A549 (cell line): ENCODE measurements around the gene MTF1. TPM values are rescaled to one million over a fixed set of nuclear protein-coding genes. Genes with fewer than 3 reads are reported as not detected.
"Not testable (repeated sequence)": the region's sequence is repeated elsewhere in the genome, so short reads cannot be mapped to it uniquely, and the experiment has no call there.

Experiments used
- ATAC-seq, 2 experiments: fragments of 200-7000 bp in 1 of 2; fragments of >200 bp in 1 of 2; cut with Nextera tagmentation in 1 of 2; cut with Tn5 transposase in 1 of 2; 3 replicates each; pipeline versions ENCODE4 v1.8.0 to v1.9.1; 2018 to 2020; ENCODE audit warnings: mild to moderate bottlenecking in 1 of 2, moderate library complexity in 1 of 2
- CTCF ChIA-PET: fragments of 300-600 bp; sonication (Branson Sonifier 250); formaldehyde crosslinking; extraction: SDS; loops from one replicate; lab custom pipeline; 2021; ENCODE audit warnings: antibody characterized with exemption, inconsistent platforms; lab: Yijun Ruan, JAX
- POLR2A ChIA-PET: fragments of 350-600 bp; formaldehyde crosslinking; extraction: SDS; loops from one replicate; lab custom pipeline; 2021; ENCODE audit warnings: antibody characterized with exemption, inconsistent platforms; lab: Yijun Ruan, JAX
- DNase-seq, 2 experiments: peaks; one replicate each; pipeline versions ENCODE4 v3.0.0 to v3.0.0-alpha.2; 2011 to 2016; ENCODE audit warnings: low read depth in 1 of 2, low spot score in 1 of 2
- FAIRE-seq: peaks from 2 replicates; lab custom pipeline; 2011; peaks lifted over from hg19 to GRCh38; lab: Jason Lieb, UNC
- H3K27ac ChIP-seq, 2 experiments: fragments of >200 bp; sonication (Bioruptor Twin); formaldehyde crosslinking; 3 replicates each; pipeline ENCODE4 v1.5.1; 2016 to 2017
- H3K4me1 ChIP-seq: fragments of >200 bp; sonication (Bioruptor Twin); formaldehyde crosslinking; 3 replicates; pipeline ENCODE4 v1.6.1; 2016
- H3K4me2 ChIP-seq: fragments of >200 bp; sonication (Bioruptor Twin); formaldehyde crosslinking; 3 replicates; pipeline ENCODE4 v1.6.1; 2016
- H3K4me3 ChIP-seq: fragments of >200 bp; sonication (Bioruptor Twin); formaldehyde crosslinking; 3 replicates; pipeline ENCODE4 v1.5.1; 2016
- H3K9me3 ChIP-seq: fragments of >200 bp; sonication (Bioruptor Twin); formaldehyde crosslinking; 3 replicates; pipeline ENCODE4 v1.6.1; 2016
- ATOH8 ChIP-seq: fragments of 250-450 bp; sonication (Bioruptor Pico); IDR thresholded peaks from 2 replicates; pipeline ENCODE4 v1.5.0; 2020; ENCODE audit warnings: low read depth, mild to moderate bottlenecking, moderate library complexity
- BCL3 ChIP-seq: fragments of >200 bp; sonication (Bioruptor Twin); formaldehyde crosslinking; IDR thresholded peaks from 3 replicates; pipeline ENCODE4 v1.6.1; 2016
- CBX8 ChIP-seq: fragments of 200-600 bp; sonication (generic); IDR thresholded peaks from 2 replicates; pipeline ENCODE4 v1.6.1; 2016
- CHD2 ChIP-seq: fragments of 150-350 bp; IDR thresholded peaks from 2 replicates; pipeline ENCODE4 v1.6.1; 2014; ENCODE audit warnings: low read length; ENCODE audit not compliant: partially characterized antibody
- CHD4 ChIP-seq: fragments of 200-600 bp; sonication (generic); IDR thresholded peaks from 2 replicates; pipeline ENCODE4 v1.6.1; 2016; ENCODE audit warnings: antibody characterized with exemption, mild to moderate bottlenecking, borderline replicate concordance
- CTCF ChIP-seq: fragments of >200 bp; sonication (Bioruptor Twin); formaldehyde crosslinking; IDR thresholded peaks from 3 replicates; pipeline ENCODE4 v1.5.1; 2016
- FOSB ChIP-seq: fragments of 250-450 bp; sonication (Bioruptor Pico); IDR thresholded peaks from 2 replicates; pipeline ENCODE4 v1.5.0; 2020; ENCODE audit warnings: mild to moderate bottlenecking, moderate library complexity
- FOSL2 ChIP-seq, 2 experiments: fragments of 450-650 bp in 1 of 2; fragments of >200 bp in 1 of 2; sonication (Bioruptor Twin) in 1 of 2; formaldehyde crosslinking; IDR thresholded peaks; 2 replicates each; pipeline versions ENCODE4 v1.5.0 to v1.6.1; 2016 to 2020; ENCODE audit warnings: mild to moderate bottlenecking in 1 of 2, moderate library complexity in 1 of 2
- HES2 ChIP-seq: fragments of >200 bp; sonication (Bioruptor Twin); formaldehyde crosslinking; IDR thresholded peaks from 2 replicates; pipeline ENCODE4 v1.6.1; 2016
- HEYL ChIP-seq: fragments of 250-450 bp; sonication (Bioruptor Pico); IDR thresholded peaks from 2 replicates; pipeline ENCODE4 v1.8.0; 2021; ENCODE audit warnings: mild to moderate bottlenecking, moderate library complexity
- HOXB13 ChIP-seq: fragments of 250-450 bp; sonication (Bioruptor Pico); IDR thresholded peaks from 2 replicates; pipeline ENCODE4 v1.5.0; 2020; ENCODE audit warnings: low read depth, mild to moderate bottlenecking, moderate library complexity
- JUN ChIP-seq, 2 experiments: fragments of >200 bp; sonication (Bioruptor Twin); formaldehyde crosslinking; IDR thresholded peaks; 2 replicates in 1 of 2; 3 replicates in 1 of 2; pipeline ENCODE4 v1.6.1; 2016 to 2017
- MAX ChIP-seq: IDR thresholded peaks from 2 replicates; pipeline ENCODE4 v1.6.1; 2012
- POLR2AphosphoS2 ChIP-seq: conservative IDR thresholded peaks from 2 replicates; pipeline ENCODE4 v1.6.1; 2012; ENCODE audit warnings: low read length, improper control_type of control experiment, inconsistent platforms
- RCOR1 ChIP-seq: fragments of 150-350 bp; IDR thresholded peaks from 2 replicates; pipeline ENCODE4 v1.6.1; 2014; ENCODE audit warnings: antibody characterized with exemption, low read length, low read depth
- SMC3 ChIP-seq: fragments of >200 bp; sonication (Bioruptor Twin); formaldehyde crosslinking; IDR thresholded peaks from 3 replicates; pipeline ENCODE4 v1.6.1; 2018; ENCODE audit warnings: inconsistent platforms
- SREBF2 ChIP-seq: fragments of 450-650 bp; IDR thresholded peaks from 2 replicates; pipeline ENCODE4 v1.6.1; 2014; ENCODE audit warnings: mild to moderate bottlenecking, moderate library complexity
- TP53 ChIP-seq: fragments of 250-450 bp; sonication (Bioruptor Pico); IDR thresholded peaks from 2 replicates; pipeline ENCODE4 v1.5.0; 2021; ENCODE audit warnings: mild to moderate bottlenecking, moderate library complexity
- ZNF302 ChIP-seq: fragments of 250-450 bp; sonication (Bioruptor Pico); IDR thresholded peaks from 2 replicates; pipeline ENCODE4 v1.9.0; 2021; ENCODE audit warnings: inconsistent platforms, mild to moderate bottlenecking, moderate library complexity
- ZSCAN20 ChIP-seq: fragments of 250-450 bp; sonication (Bioruptor Pico); IDR thresholded peaks from 2 replicates; pipeline ENCODE4 v1.8.0; 2022; ENCODE audit warnings: mild to moderate bottlenecking, moderate library complexity
- WGBS: methylation state at CpG from one replicate; pipeline ENCODE4 v1.1.6; 2017; ENCODE audit errors: missing lambda C conversion rate; 5-methylcytosine and 5-hydroxymethylcytosine counted together
- polyA plus RNA-seq, 4 experiments: library from polyadenylated mRNA; depleted of rRNA in 3 of 4; stranded (reverse); fragments of >200 nt; fragmentation: RNase III in 1 of 4; extraction: RNeasy Plus Mini Kit Qiagen cat#74134 plus additional on column Dnase treatment in 1 of 4; gene quantifications; 2 replicates in 3 of 4; 3 replicates in 1 of 4; pipeline ENCODE4 v1.2.3, GENCODE V29; 2011 to 2017

Gene MTF1
- polyA plus RNA-seq, 2 of the 4 experiments (the other 2 are of a cell fraction), result 4.0 to 6.7 TPM

- TF ChIP-seq CTCF (peak; percentile 66), BCL3 (peak; percentile 60; the same call in 1 of the 3 replicates), CHD4 (no peak), CBX8 (no peak), FOSL2 (IDR thresholded peaks at IDR 0.05) (no peak), FOSL2 (CRISPR knock-in tag; IDR thresholded peaks at IDR 0.05) (no peak), SMC3 (peak; percentile 40; the same call in 1 of the 3 replicates), CHD2 (no peak), ATOH8 (CRISPR knock-in tag) (no peak), HEYL (CRISPR knock-in tag) (no peak), SREBF2 (no peak), JUN (IDR thresholded peaks at IDR 0.05) (peak; percentile 61 to 64; a peak in 2 of 5 replicates), HES2 (no peak), ZSCAN20 (CRISPR knock-in tag) (no peak), POLR2AphosphoS2 (no peak), HOXB13 (CRISPR knock-in tag) (no peak), ZNF302 (CRISPR knock-in tag) (no peak), MAX (peak; percentile 85), RCOR1 (no peak), TP53 (CRISPR knock-in tag) (no peak), FOSB (CRISPR knock-in tag) (no peak)
- TF ChIP-seq, all 56 proteins: peak for 11
Measured at GRCh38 chr1:37859507-37860345, at the start of gene MTF1 (continued).

GRCh38 chr1:37908531-37908930 is 49.1 kb upstream of the MTF1 start:
- H3K9me3 ChIP-seq, H3K27ac ChIP-seq, FAIRE-seq, H3K4me1 ChIP-seq, POLR2A ChIA-PET, DNase-seq, CTCF ChIA-PET, H3K4me2 ChIP-seq, H3K4me3 ChIP-seq, ATAC-seq: not testable (repeated sequence)
- WGBS, result 90% methylated on average over 10 of the region's 10 CpGs

- DNase-seq, H3K9me3 ChIP-seq, H3K4me2 ChIP-seq, H3K27ac ChIP-seq, POLR2A ChIA-PET, FAIRE-seq, CTCF ChIA-PET, H3K4me1 ChIP-seq, H3K4me3 ChIP-seq, ATAC-seq: not testable (repeated sequence)
- 85% methylated on average over 6 of the region's 6 CpGs for WGBS
Measured at GRCh38 chr1:37907416-37908125, 48.2 kb upstream of the MTF1 start.

- H3K4me1 ChIP-seq, H3K4me2 ChIP-seq, FAIRE-seq, DNase-seq, H3K9me3 ChIP-seq, H3K27ac ChIP-seq, POLR2A ChIA-PET, ATAC-seq, CTCF ChIA-PET, H3K4me3 ChIP-seq: not testable (repeated sequence)
- WGBS, result 82% methylated on average over 3 of the region's 3 CpGs
Measured at GRCh38 chr1:37906591-37906990, 47.2 kb upstream of the MTF1 start.
